Karpas-422 (cell line): ENCODE measurements around the gene HSD11B1. TPM values are rescaled to one million over a fixed set of nuclear protein-coding genes. Genes with fewer than 3 reads are reported as not detected.

Experiments
- DNase-seq: peaks from one replicate; pipeline ENCODE4 v3.0.0-alpha.2; 2015
- H2AFZ ChIP-seq: fragments of 200-600 bp; sonication (generic); 2 replicates; pipeline ENCODE4 v1.6.1; 2014; ENCODE audit warnings: antibody characterized with exemption, low read length, mixed read lengths
- H3K27ac ChIP-seq: fragments of 200-600 bp; sonication (generic); 2 replicates; pipeline ENCODE4 v1.5.1; 2014; ENCODE audit warnings: mild to moderate bottlenecking, low read length, moderate library complexity
- H3K27me3 ChIP-seq: fragments of 200-600 bp; sonication (generic); 2 replicates; pipeline ENCODE4 v1.6.1; 2014; ENCODE audit warnings: low read length, mixed read lengths
- H3K36me3 ChIP-seq: fragments of 200-600 bp; sonication (generic); 2 replicates; pipeline ENCODE4 v1.6.1; 2014; ENCODE audit warnings: low read length, mixed read lengths; ENCODE audit not compliant: insufficient read depth
- H3K4me1 ChIP-seq: fragments of 200-600 bp; sonication (generic); 2 replicates; pipeline ENCODE4 v1.6.1; 2014; ENCODE audit warnings: mild to moderate bottlenecking, low read length, mixed read lengths
- H3K4me2 ChIP-seq: fragments of 200-600 bp; sonication (generic); 2 replicates; pipeline ENCODE4 v1.6.1; 2014; ENCODE audit warnings: low read length, low read depth, mild to moderate bottlenecking; ENCODE audit not compliant: poor library complexity, severe bottlenecking
- H3K4me3 ChIP-seq: fragments of 200-600 bp; sonication (generic); 2 replicates; pipeline ENCODE4 v1.5.1; 2014; ENCODE audit warnings: mild to moderate bottlenecking, antibody characterized with exemption, low read length, mixed read lengths
- H3K79me2 ChIP-seq: fragments of 200-600 bp; sonication (generic); 2 replicates; pipeline ENCODE4 v1.6.1; 2014; ENCODE audit warnings: mild to moderate bottlenecking, low read length, mixed read lengths
- H3K9ac ChIP-seq: fragments of 200-600 bp; sonication (generic); 2 replicates; pipeline ENCODE4 v1.6.0; 2014; ENCODE audit warnings: low read length
- H3K9me2 ChIP-seq: fragments of 200-600 bp; sonication (generic), shearing (Covaris generic); replicated peaks from 2 replicates; pipeline ENCODE4 v1.6.0; 2014; ENCODE audit warnings: mild to moderate bottlenecking, low read length, moderate library complexity; ENCODE audit not compliant: insufficient read depth
- H3K9me3 ChIP-seq: fragments of 300-700, 200-600 bp; sonication (generic); 2 replicates; pipeline ENCODE4 v1.6.1; 2014; ENCODE audit warnings: low read length, mixed read lengths
- H4K20me1 ChIP-seq: fragments of 200-600 bp; sonication (generic); 2 replicates; pipeline ENCODE4 v1.6.1; 2014; ENCODE audit warnings: mild to moderate bottlenecking, antibody characterized with exemption, low read length, low read depth; ENCODE audit not compliant: insufficient read depth
- total RNA-seq: library from RNA; depleted of rRNA; stranded (reverse); fragments of >200 nt; shearing (Covaris generic); gene quantifications from 2 replicates; pipeline ENCODE4 v1.2.3, GENCODE V29; 2014; ENCODE audit warnings: low replicate concordance

HSD11B1 gene
- total RNA-seq, 1 experiment from 2014 or later: not detected

GRCh38 chr1:209667708-209668107 lies 36.9 kb upstream of the HSD11B1 start:
- Histone ChIP-seq H3K9ac (no peak overlapping the region), H3K79me2 (no peaks in the 10 kb centered on the region), H4K20me1 (no peaks in the 10 kb centered on the region), H3K27ac (no peak overlapping the region), H3K4me3 (no peak overlapping the region), H3K4me1 (no peaks in the 10 kb centered on the region), H3K27me3 (no peaks in the 10 kb centered on the region), H3K9me2 (no peaks in the 10 kb centered on the region), H3K4me2 (no peak overlapping the region), H2AFZ (no peak overlapping the region), H3K9me3 (no peaks in the 10 kb centered on the region), H3K36me3 (no peaks in the 10 kb centered on the region)
- no peak for DNase-seq

- Histone ChIP-seq H3K4me1 (peaks cover 3% of the 10 kb centered on the region; the same call in 1 of the 2 replicates), H2AFZ (no peak overlapping the region), H3K79me2 (no peaks in the 10 kb centered on the region), H3K9me2 (no peaks in the 10 kb centered on the region), H3K9ac (no peak overlapping the region), H3K9me3 (no peaks in the 10 kb centered on the region), H3K4me2 (no peak overlapping the region), H3K27ac (no peak overlapping the region), H3K4me3 (no peak overlapping the region), H3K36me3 (no peaks in the 10 kb centered on the region), H3K27me3 (no peaks in the 10 kb centered on the region), H4K20me1 (no peaks in the 10 kb centered on the region)
- DNase-seq: no peak
Measured at GRCh38 chr1:209670441-209671082, 34.1 kb upstream of the HSD11B1 start.

GRCh38 chr1:209672705-209673630 lies 31.7 kb upstream of the HSD11B1 start:
- H3K27ac ChIP-seq: no peak overlapping the region
- no peaks in the 10 kb centered on the region for H3K27me3 ChIP-seq
- H3K9me2 ChIP-seq: no peaks in the 10 kb centered on the region
- H3K4me2 ChIP-seq: no peak overlapping the region
- no peak overlapping the region for H3K9ac ChIP-seq
- no peaks in the 10 kb centered on the region for H3K36me3 ChIP-seq
- peaks cover 3% of the 10 kb centered on the region; the same call in 1 of the 2 replicates for H3K4me1 ChIP-seq
- H3K4me3 ChIP-seq: no peak overlapping the region
- H2AFZ ChIP-seq: no peak overlapping the region
- DNase-seq: no peak
- no peaks in the 10 kb centered on the region for H3K79me2 ChIP-seq
- no peaks in the 10 kb centered on the region for H3K9me3 ChIP-seq
- H4K20me1 ChIP-seq: no peaks in the 10 kb centered on the region

DNA sequence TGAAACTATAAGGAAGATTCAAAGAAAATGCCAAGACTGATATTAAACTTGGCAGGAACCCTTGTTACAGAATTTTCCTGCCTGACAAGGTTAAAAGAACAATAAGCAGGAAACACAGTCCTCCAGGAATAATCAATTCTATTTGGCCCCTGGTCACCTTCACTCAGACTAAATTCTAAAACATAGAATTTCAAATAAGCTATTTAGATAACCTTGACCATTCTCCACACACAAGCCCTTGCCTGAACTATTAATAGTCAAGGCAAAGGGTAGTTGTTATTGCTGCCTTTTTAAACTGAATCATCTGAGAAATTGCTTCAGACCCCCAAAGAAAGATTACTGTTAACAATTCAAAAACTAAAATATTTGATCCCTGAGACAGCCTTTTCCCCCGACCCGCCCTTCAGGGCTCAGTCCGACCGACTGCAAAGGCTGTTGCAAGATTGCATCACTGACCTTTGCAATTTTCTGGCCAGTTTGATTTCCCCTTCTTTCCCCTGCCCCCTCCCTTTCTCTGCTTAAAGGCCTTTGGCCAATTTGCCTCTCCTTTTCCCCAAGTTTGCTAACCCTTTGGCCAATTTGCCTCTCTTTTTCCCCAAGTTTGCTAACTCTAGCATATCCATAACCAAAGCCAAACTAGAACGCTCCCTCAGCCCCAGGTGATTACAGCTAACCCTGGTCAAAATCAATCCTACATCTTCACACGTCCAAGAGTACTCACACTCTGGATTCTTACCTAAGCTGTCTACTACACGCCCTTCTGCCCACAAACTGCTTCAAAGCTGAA lies 30.8 kb upstream of the HSD11B1 start:
- Histone ChIP-seq H3K36me3 (no peaks in the 10 kb centered on the region), H3K4me2 (no peak overlapping the region), H3K27me3 (no peaks in the 10 kb centered on the region), H3K9me3 (no peaks in the 10 kb centered on the region), H3K27ac (no peak overlapping the region), H2AFZ (no peak overlapping the region), H3K79me2 (no peaks in the 10 kb centered on the region), H3K4me3 (no peak overlapping the region), H4K20me1 (no peaks in the 10 kb centered on the region), H3K9ac (no peak overlapping the region), H3K9me2 (no peaks in the 10 kb centered on the region), H3K4me1 (peaks cover 3% of the 10 kb centered on the region; the same call in 1 of the 2 replicates)
- DNase-seq: no peak

DNA sequence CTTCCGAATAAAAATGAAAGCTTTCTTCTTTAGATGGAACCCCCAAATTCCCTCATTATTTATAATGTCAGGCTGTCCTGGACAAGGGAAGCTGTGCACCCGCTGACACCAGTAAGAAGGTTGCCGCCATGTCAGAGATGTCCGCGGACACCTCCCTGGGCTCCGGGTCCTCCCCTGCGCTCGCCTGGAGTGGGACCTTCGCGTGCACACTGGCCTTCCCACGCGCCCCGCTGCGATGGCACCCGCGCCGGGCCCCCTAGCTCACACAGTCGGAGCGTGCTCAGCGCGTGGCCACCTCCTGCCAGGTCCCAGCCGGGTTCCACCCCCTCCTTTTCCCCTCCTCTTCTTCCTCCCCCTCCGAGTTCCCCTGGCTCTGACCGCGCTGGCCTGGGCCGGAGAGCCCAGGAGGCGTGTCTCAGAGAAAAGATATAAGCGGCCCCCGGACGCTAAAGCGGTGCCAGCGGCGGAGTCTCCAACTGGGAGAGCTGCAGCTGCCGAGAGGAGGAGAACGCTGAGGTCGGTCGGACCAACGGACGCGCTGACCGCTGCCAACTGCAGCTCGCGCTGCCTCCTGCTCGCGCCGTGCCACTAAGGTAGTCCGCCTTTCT lies 29.6 kb upstream of the HSD11B1 start, which contains the start of gene G0S2:
Gene G0S2 (plus strand): TSS at position 456 of the 608 bp plus-strand sequence. CDS start 273 bp downstream, outside the sequence.
- Histone ChIP-seq H4K20me1 (no peaks in the 10 kb centered on the region), H3K36me3 (no peaks in the 10 kb centered on the region), H3K4me2 (no peak within 1 kb of the TSS), H3K27me3 (no peaks in the 10 kb centered on the region), H3K27ac (no peak within 1 kb of the TSS), H3K4me1 (peaks cover 5% of the 10 kb centered on the region; the same call in 1 of the 2 replicates), H3K9ac (no peak within 1 kb of the TSS; the same call in 1 of the 2 replicates), H3K79me2 (no peaks in the 10 kb centered on the region), H3K9me3 (no peaks in the 10 kb centered on the region), H3K4me3 (no peak within 1 kb of the TSS; the same call in 1 of the 2 replicates), H3K9me2 (no peaks in the 10 kb centered on the region), H2AFZ (no peak within 1 kb of the TSS)
- DNase-seq: no peak

GRCh38 chr1:209675565-209676154 lies 29.0 kb upstream of the HSD11B1 start:
- no peak overlapping the region for H3K4me2 ChIP-seq
- H3K9me3 ChIP-seq: no peaks in the 10 kb centered on the region
- H3K9me2 ChIP-seq: no peaks in the 10 kb centered on the region
- H3K9ac ChIP-seq: no peak overlapping the region
- no peak overlapping the region for H3K4me3 ChIP-seq
- H2AFZ ChIP-seq: no peak overlapping the region
- no peak overlapping the region for H3K27ac ChIP-seq
- H3K79me2 ChIP-seq: no peaks in the 10 kb centered on the region
- no peaks in the 10 kb centered on the region for H4K20me1 ChIP-seq
- no peak for DNase-seq
- no peaks in the 10 kb centered on the region for H3K36me3 ChIP-seq
- H3K4me1 ChIP-seq: peaks cover 11% of the 10 kb centered on the region
- no peaks in the 10 kb centered on the region for H3K27me3 ChIP-seq

DNA sequence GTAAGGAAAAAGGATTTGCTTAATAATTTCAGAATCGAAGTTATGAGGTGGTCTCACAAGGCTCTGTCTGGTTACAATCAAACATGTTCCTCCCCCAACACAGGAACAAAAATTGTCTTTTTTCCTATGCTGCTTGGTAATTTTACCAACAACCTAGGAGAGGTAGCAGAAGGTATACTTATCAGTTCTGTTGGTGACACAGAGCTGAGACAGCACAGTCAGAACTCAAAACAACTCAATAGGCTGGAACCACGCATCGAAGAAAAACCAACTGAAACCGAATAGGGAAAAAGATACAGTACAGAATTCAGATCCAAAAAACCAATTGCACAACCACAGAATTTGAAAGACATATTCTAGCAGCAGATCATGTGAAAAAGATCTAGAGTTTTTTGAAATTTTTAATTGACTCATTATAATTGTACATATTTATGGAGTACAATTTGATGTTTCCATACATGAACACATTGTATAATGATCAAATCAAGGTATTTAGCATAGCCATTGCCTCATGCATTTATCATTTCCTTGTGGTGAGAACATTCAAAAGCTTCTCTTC lies 25.6 kb upstream of the HSD11B1 start:
- DNase-seq: no peak
- Histone ChIP-seq H4K20me1 (no peaks in the 10 kb centered on the region), H3K36me3 (no peaks in the 10 kb centered on the region), H3K4me1 (peaks cover 19% of the 10 kb centered on the region), H3K9ac (no peak overlapping the region), H3K27ac (no peak overlapping the region), H3K9me2 (no peaks in the 10 kb centered on the region), H3K79me2 (no peaks in the 10 kb centered on the region), H3K9me3 (no peaks in the 10 kb centered on the region), H3K27me3 (no peaks in the 10 kb centered on the region), H3K4me2 (no peak overlapping the region), H3K4me3 (no peak overlapping the region), H2AFZ (no peak overlapping the region)
